ENCODE results near the gene PXT1. TPM values are rescaled to one million over a fixed set of nuclear protein-coding genes. Genes with fewer than 3 reads are reported as not detected.
A peak's percentile ranks its signal among the peaks of the same experiment; 100 is the strongest.

PXT1 gene
- polyA plus RNA-seq, 1 experiment: not detected

DNA sequence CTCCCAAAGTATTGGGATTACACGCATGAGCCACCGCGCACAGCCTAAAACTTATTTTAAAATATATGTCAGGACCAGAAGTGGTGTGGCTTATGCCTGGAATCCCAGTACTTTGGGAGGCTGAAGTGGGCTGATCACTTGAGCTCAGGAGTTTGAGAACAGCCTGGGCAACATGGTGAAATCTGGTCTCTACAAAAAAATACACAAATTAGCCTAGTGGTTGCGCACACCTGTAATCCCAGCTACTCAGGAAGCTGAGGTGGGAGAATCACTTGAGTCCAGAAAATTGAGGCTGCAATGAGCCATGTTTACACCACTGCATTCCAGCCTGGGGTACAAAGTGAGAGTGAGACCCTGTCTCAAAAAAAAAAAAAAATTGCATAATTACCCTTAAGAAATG lies 13.7 kb downstream of the PXT1 start:
- TF ChIP-seq, protein P1, sequence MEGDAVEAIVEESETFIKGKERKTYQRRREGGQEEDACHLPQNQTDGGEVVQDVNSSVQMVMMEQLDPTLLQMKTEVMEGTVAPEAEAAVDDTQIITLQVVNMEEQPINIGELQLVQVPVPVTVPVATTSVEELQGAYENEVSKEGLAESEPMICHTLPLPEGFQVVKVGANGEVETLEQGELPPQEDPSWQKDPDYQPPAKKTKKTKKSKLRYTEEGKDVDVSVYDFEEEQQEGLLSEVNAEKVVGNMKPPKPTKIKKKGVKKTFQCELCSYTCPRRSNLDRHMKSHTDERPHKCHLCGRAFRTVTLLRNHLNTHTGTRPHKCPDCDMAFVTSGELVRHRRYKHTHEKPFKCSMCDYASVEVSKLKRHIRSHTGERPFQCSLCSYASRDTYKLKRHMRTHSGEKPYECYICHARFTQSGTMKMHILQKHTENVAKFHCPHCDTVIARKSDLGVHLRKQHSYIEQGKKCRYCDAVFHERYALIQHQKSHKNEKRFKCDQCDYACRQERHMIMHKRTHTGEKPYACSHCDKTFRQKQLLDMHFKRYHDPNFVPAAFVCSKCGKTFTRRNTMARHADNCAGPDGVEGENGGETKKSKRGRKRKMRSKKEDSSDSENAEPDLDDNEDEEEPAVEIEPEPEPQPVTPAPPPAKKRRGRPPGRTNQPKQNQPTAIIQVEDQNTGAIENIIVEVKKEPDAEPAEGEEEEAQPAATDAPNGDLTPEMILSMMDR (IDR thresholded peaks at IDR 0.05; ENCODE audit: low read depth, low read length): no peak
- ChIA-PET POLR2A (no interaction called here), CTCF (no interaction called here)
- Histone ChIP-seq H3K9me3 (ENCODE audit: control insufficient read depth, insufficient read depth, low read length) (peaks cover 4% of the 10 kb centered on the region; the same call in 1 of the 2 replicates), H3K27ac (ENCODE audit: low read depth, low read length) (no peak overlapping the region), H3K27me3 (ENCODE audit: control insufficient read depth, insufficient read depth, low read length) (no peaks in the 10 kb centered on the region), H3K4me3 (ENCODE audit: low read depth, low read length) (no peak overlapping the region)
- DNase-seq (ENCODE audit: low read depth, low spot score): no peak

DNA sequence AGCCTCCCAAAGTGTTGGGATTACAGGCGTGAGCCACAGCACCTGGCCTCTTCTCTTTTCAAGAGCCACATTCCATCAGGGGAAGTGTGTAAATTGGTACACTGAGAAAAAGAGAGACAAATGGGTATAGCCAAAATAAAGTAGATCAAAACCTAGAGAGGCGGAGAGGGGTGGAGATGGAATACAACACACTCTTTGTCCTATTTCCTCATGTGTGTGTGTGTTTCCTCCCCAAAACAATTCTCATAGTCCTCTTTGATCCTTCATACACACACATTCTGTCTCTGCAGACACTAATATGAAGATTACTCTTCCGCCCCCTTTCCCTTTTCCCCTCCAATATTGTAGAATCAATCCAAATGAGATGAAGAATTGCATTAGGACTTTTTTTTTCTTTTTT lies 16.0 kb downstream of the PXT1 start:
- ChIA-PET POLR2A (no interaction called here), CTCF (interaction anchor here (0.6 kb wide), 1 partner anchor 45 kb away, joined by 3 read pairs; no protein-coding TSS in a partner anchor)
- no peaks in the 10 kb centered on the region for H3K9me3 ChIP-seq (ENCODE audit: control insufficient read depth, insufficient read depth, low read length)
- no peak overlapping the region for H3K4me3 ChIP-seq (ENCODE audit: low read depth, low read length)
- no peaks in the 10 kb centered on the region for H3K27me3 ChIP-seq (ENCODE audit: control insufficient read depth, insufficient read depth, low read length)
- DNase-seq (ENCODE audit: low read depth, low spot score): no peak
- TF ChIP-seq, protein P1 (IDR thresholded peaks at IDR 0.05; ENCODE audit: low read depth, low read length): no peak
- no peak overlapping the region for H3K27ac ChIP-seq (ENCODE audit: low read depth, low read length)

DNA sequence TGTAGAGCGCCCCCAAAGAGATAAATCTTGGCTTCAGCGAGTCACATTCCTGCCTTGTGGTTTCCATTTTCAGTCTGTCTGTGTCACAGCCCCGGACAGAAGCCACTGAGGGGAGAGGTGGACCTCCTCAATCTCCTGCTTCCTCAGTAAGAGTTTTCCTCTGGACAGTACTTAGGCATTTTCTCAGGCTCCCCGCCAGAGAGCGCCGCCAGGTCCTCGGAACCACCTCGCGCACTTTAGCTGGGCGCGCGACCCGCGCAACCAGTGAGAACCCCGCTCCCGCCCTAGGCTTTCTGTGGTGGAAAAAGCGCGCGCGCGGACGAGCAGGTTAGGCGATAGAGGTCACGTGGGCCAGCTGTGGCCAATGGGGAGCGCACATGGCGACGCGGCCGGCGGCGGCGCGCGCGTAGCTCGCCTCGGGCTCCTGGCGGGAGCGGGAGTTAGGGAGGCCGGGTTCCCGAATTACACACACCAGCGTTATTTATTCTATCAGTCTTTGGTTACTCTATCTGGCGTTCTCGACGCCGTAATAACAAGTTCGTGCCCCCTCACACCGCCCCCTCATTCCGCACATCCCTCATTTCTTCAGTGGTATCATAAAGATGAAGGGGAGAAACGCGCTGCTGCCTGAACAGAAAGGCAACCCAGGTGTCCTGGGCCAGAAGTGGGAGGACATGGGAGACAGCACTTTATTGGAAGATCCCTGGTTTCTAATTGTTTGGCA lies 19.4 kb downstream of the PXT1 start:
- peak; percentile 91 for DNase-seq (ENCODE audit: low read depth, low spot score)
- ChIA-PET POLR2A (interaction anchor here (1.0 to 1.7 kb wide), 3 partner anchors 18 to 255 kb away, joined by 3 to 6 read pairs (median 4); partner anchors contain the start of gene CDKN1A), CTCF (interaction anchor here (0.5 to 1.4 kb wide), 7 partner anchors 9 to 231 kb away, joined by 3 to 6 read pairs (median 4); no protein-coding TSS in a partner anchor)
- Histone ChIP-seq H3K27ac (ENCODE audit: low read depth, low read length) (peak overlapping the region; percentile 31), H3K4me3 (ENCODE audit: low read depth, low read length) (peak overlapping the region; percentile 76), H3K27me3 (ENCODE audit: control insufficient read depth, insufficient read depth, low read length) (no peaks in the 10 kb centered on the region), H3K9me3 (ENCODE audit: control insufficient read depth, insufficient read depth, low read length) (no peaks in the 10 kb centered on the region)
- TF ChIP-seq, protein P1 (IDR thresholded peaks at IDR 0.05; ENCODE audit: low read depth, low read length): peak; percentile 72

DNA sequence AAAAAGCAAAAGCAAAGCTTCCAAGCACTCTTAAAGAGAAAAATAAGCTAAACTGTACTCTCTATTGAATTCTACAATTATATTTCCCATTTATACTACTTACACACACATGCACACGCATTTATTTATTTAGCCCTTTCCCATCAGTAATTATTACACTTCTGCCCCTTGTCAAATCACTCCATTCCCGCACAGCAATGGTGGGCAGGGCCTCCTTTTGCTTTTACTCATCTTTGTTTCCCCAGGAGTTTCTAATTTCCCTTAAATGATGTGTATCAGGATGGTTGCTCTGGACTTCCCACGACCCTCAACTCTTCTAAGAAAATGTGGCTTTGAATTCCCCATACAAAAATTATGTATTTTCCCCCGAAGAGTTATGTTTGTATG lies 19.9 kb downstream of the PXT1 start:
- TF ChIP-seq, protein P1 (IDR thresholded peaks at IDR 0.05; ENCODE audit: low read depth, low read length): no peak
- Histone ChIP-seq H3K9me3 (ENCODE audit: control insufficient read depth, insufficient read depth, low read length) (no peaks in the 10 kb centered on the region), H3K27ac (ENCODE audit: low read depth, low read length) (no peak overlapping the region), H3K27me3 (ENCODE audit: control insufficient read depth, insufficient read depth, low read length) (no peaks in the 10 kb centered on the region), H3K4me3 (ENCODE audit: low read depth, low read length) (peak overlapping the region; percentile 58)
- CTCF ChIA-PET: interaction anchor here (0.5 to 1.4 kb wide), 4 partner anchors 81 to 232 kb away, joined by 3 to 6 read pairs (median 4); no protein-coding TSS in a partner anchor
- POLR2A ChIA-PET: interaction anchor here (0.6 to 1.7 kb wide), 4 partner anchors 19 to 256 kb away, joined by 3 to 6 read pairs (median 4); partner anchors contain the start of gene CDKN1A
- DNase-seq (ENCODE audit: low read depth, low spot score): no peak

DNA sequence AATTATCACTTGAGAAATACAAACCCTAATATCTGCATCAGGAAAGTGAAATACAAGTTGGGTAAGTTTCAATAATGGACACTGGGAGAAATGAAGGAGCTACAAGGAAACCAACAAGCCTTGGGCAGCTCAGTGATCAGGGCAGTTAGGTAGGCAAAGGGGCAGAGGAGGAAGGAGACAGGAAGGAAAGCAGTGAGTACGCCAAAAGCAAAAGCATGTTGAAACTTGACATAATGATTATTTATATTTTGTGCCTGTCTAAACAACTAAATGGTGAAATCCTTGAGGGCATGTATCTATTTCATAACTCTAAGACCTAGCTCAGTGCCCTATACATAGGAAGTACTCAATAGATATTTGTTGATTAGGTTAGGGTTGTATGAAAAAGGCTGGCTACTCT lies 23.3 kb downstream of the PXT1 start:
- Histone ChIP-seq H3K9me3 (ENCODE audit: control insufficient read depth, insufficient read depth, low read length) (no peaks in the 10 kb centered on the region), H3K4me3 (ENCODE audit: low read depth, low read length) (no peak overlapping the region), H3K27me3 (ENCODE audit: control insufficient read depth, insufficient read depth, low read length) (no peaks in the 10 kb centered on the region), H3K27ac (ENCODE audit: low read depth, low read length) (no peak overlapping the region)
- TF ChIP-seq, protein P1 (IDR thresholded peaks at IDR 0.05; ENCODE audit: low read depth, low read length): no peak
- DNase-seq (ENCODE audit: low read depth, low spot score): no peak
- ChIA-PET CTCF (interaction anchor here (0.7 to 1.3 kb wide), 4 partner anchors 32 to 340 kb away, joined by 3 to 4 read pairs (median 4); no protein-coding TSS in a partner anchor), POLR2A (no interaction called here)

All from AG04450 (cell line).